Sigmoid colon (tissue), 4 donors: ENCODE measurements around the gene COL5A2.

Experiments used
- CTCF ChIP-seq, 4 experiments: fragments of 450-650 bp in 3 of 4; fragments of 200-600 bp in 1 of 4; IDR thresholded peaks; one replicate each; pipeline ENCODE4 v1.5.1; 2016 to 2019; ENCODE audit warnings: antibody characterized with exemption in 4 of 4, mild to moderate bottlenecking in 3 of 4, moderate library complexity in 2 of 4
- POLR2A ChIP-seq, 2 donors: fragments of 450-650 bp; IDR thresholded peaks; one replicate each; pipeline ENCODE4 v1.6.1; 2016; ENCODE audit warnings: antibody characterized with exemption in 2 of 2, mild to moderate bottlenecking in 2 of 2, moderate library complexity in 2 of 2
- POLR2AphosphoS5 ChIP-seq, 4 donors: sonication (generic); formaldehyde crosslinking; IDR thresholded peaks; one replicate each; pipeline ENCODE4 v1.6.1; 2017; ENCODE audit warnings: antibody characterized with exemption in 4 of 4

GRCh38 chr2:189020179-189020578, 159.4 kb downstream of the COL5A2 start:
- TF ChIP-seq CTCF (IDR thresholded peaks at IDR 0.05) (no peak), POLR2AphosphoS5 (IDR thresholded peaks at IDR 0.05) (no peak), POLR2A (IDR thresholded peaks at IDR 0.05) (no peak)
